ENCODE data around the gene RGS3.
"Not testable (repeated sequence)": the region's sequence is repeated elsewhere in the genome, so short reads cannot be mapped to it uniquely, and the experiment has no call there.

The RGS3 gene

DNA sequence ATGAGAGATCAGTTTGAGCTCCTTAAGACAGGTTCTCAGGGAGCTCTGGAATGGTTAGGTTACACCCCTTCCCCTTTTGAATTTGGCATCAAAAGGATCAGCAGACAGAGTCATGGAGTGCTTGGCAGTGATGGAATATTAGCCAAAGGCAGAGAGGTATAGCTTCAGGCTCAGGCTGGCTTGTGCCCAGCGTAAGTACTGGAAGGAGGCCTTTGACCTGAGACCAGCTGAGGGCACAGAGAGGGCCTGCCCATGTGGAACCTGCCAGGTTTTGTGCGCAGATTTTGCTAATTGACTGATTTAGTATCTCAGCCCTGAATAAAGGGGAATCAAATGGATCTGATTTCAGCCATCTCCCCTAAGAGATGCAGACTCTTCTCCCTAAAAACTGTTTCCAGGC is 81.5 kb downstream of the RGS3 start:
- no peak for DNase-seq (ENCODE audit: extremely low read depth, low read depth)
- TF ChIP-seq, protein P1, sequence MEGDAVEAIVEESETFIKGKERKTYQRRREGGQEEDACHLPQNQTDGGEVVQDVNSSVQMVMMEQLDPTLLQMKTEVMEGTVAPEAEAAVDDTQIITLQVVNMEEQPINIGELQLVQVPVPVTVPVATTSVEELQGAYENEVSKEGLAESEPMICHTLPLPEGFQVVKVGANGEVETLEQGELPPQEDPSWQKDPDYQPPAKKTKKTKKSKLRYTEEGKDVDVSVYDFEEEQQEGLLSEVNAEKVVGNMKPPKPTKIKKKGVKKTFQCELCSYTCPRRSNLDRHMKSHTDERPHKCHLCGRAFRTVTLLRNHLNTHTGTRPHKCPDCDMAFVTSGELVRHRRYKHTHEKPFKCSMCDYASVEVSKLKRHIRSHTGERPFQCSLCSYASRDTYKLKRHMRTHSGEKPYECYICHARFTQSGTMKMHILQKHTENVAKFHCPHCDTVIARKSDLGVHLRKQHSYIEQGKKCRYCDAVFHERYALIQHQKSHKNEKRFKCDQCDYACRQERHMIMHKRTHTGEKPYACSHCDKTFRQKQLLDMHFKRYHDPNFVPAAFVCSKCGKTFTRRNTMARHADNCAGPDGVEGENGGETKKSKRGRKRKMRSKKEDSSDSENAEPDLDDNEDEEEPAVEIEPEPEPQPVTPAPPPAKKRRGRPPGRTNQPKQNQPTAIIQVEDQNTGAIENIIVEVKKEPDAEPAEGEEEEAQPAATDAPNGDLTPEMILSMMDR (IDR thresholded peaks at IDR 0.05; ENCODE audit: low read depth, low read length, missing control alignments) = no peak
- no peak overlapping the region for H3K4me3 ChIP-seq (replicated peaks; ENCODE audit: low read depth, low read length)

DNA sequence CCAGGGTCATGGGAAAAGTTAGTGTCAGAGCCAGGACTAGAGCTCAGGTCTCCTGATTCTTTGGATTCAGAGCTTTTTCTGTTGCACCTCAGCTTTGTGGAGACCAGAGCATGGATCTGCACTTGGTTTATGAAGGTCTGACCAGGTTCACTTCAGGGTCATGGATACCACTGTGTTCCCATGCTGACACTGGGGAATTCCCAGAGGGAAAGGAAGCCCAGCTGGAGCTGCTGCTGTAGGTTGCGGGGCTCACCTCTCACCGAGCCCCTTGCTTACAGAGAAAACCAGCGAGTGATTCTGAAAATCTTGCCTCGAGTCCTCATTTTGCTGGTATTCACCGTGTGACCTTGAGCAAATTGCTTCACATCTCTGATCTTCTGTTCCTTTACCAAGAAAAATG is 83.0 kb downstream of the RGS3 start:
- TF ChIP-seq, protein P1 (IDR thresholded peaks at IDR 0.05; ENCODE audit: low read depth, low read length, missing control alignments) = no peak
- no peak for DNase-seq (ENCODE audit: extremely low read depth, low read depth)

DNA sequence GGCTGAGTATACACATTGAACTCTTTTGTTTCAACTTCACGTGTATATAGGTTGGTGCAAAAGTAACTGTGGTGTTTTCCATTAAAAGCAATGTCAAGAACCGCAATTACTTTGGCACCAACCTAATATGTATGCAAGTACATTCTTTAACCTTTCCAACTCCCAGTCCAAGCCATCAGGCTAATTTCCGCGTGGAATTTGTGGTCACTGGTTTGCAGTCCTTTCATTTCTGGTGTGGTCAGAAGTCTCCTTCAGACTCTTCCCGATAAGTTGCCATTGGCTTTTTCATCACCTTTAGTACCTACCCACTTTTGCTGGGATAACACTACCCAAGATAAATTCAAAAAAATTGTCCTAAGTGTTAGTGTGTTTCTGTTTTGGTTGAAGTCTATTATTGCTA is 84.0 kb downstream of the RGS3 start:
- H3K4me3 ChIP-seq (replicated peaks; ENCODE audit: low read depth, low read length) = no peak overlapping the region
- TF ChIP-seq, protein P1 (IDR thresholded peaks at IDR 0.05; ENCODE audit: low read depth, low read length, missing control alignments) = no peak
- DNase-seq (ENCODE audit: extremely low read depth, low read depth) = no peak

More for the DNA sequence above, 83.0 kb downstream of the RGS3 start:
- H3K4me3 ChIP-seq (replicated peaks; ENCODE audit: low read depth, low read length) = no peak overlapping the region

DNA sequence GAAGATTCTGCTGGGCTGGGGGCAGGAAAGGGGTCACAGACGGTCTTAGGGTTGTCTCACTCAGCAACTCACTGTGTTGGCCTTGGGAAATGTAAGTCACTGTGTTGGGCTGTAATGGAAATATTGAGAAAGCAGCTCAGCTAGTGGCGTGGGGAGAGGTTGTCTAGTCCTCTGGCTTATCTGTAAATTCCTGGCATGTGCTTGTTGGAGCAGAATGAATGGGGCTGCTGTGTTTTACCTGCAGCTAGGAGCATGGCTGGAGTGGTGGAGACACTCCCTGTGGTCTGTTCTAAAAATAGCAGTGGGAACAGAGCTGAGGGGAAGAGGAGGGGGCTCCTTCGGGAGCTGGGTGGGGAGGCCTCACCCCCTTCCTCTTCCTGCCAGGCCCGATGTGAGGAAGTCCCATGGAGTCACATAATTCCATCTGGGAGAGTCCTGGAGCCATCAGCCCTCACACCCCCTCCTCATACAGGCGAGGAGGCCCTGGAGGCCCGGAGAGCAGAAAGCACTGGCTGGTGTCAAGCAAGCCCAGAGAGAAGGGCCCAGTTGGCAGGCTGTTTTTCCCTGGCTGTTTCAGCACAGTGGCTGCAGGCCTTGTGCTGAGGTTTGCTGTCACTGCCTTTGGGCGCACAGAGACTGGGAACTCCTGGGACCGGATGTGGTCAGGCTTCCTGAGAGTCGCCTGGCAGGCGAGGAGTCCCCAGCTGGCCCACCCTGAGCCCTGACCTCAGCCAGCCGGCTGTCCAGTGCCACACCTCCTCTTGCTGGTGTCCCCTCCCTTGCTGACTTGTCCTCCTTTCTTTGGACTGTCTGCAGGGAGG is 84.9 kb downstream of the RGS3 start:
- no peak overlapping the region for H3K4me3 ChIP-seq (replicated peaks; ENCODE audit: low read depth, low read length)
- TF ChIP-seq, protein P1 (IDR thresholded peaks at IDR 0.05; ENCODE audit: low read depth, low read length, missing control alignments) = no peak
- DNase-seq (ENCODE audit: extremely low read depth, low read depth) = no peak

DNA sequence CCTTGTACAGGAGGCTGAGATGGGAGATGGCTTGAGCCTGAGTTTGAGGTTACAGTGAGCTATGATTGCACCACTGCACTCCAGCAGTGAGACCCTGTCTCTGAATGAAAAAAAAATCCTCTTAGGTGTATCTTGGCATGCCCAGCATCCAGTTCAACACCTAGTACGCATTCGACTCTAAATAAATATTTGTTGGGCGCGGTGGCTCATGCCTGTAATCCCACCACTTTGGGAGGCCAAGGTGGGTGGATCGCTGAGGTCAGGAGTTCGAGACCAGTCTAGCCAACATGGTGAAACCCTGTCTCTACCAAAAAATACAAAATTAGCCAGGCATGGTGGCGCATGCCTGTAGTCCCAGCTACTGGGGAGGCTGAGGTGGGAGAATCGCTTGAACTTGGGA is 86.4 kb downstream of the RGS3 start:
- not testable (repeated sequence) for H3K4me3 ChIP-seq (replicated peaks; ENCODE audit: low read depth, low read length); DNase-seq (ENCODE audit: extremely low read depth, low read depth)

DNA sequence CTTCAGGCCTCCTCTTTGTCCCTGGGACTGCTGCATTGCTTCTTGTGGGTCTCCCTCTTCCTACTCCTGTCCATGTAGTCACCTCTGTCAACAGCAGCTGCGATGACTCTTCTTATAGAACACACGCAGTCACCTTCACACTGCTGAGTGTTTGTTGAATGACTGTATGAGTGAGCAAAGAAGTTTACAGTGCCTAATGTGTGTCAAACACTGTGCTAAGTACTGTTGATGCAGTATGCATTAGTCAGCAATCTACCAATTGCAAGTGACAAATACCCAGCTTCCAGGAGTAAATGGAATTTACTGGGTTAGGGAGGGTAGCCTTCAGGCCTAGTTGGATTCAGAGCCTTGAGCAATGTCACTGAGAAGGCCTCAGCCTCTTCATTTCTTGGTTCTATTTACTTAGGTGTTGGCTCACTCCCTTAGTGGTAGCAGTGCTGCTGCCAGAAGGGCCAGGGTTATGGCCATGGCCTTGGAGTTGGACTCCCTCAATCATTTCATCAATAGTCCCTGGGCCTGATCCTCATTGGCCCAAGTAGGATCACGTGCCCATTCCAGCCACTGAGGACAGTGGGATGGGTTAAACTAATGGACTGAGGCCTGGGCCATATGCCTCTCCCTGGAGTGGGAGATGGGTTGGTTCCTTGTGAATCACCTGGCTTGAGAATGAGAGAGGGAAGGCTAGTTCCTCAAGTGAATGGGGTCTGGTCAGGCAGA is 93.5 kb downstream of the RGS3 start:
- DNase-seq (ENCODE audit: extremely low read depth, low read depth) = no peak
- TF ChIP-seq, protein P1 (IDR thresholded peaks at IDR 0.05; ENCODE audit: low read depth, low read length, missing control alignments) = no peak
- H3K4me3 ChIP-seq (replicated peaks; ENCODE audit: low read depth, low read length) = no peak overlapping the region
